Astrocyte of the spinal cord (primary cell): ENCODE results near the gene SLC7A9.
A peak's percentile ranks its signal among the peaks of the same experiment; 100 is the strongest.

Source experiments
- DNase-seq: peaks from one replicate; pipeline ENCODE4 v3.0.0; 2011; ENCODE audit warnings: low read depth, low spot score
- H3K4me3 ChIP-seq: 2 replicates; pipeline ENCODE4 v1.5.1; 2011; ENCODE audit warnings: low read depth, mild to moderate bottlenecking, low read length, moderate library complexity
- in situ Hi-C: cut with HindIII; loops from 2 replicates; pipeline ENCODE4 v1.10.0; 2017; ENCODE audit warnings: low sequenced_read_pairs
- TF ChIP-seq, protein P1 (sequence below): IDR thresholded peaks from 2 replicates; pipeline ENCODE4 v1.5.1; 2012; ENCODE audit warnings: low read depth, mild to moderate bottlenecking, low read length, inconsistent platforms

Gene SLC7A9

DNA sequence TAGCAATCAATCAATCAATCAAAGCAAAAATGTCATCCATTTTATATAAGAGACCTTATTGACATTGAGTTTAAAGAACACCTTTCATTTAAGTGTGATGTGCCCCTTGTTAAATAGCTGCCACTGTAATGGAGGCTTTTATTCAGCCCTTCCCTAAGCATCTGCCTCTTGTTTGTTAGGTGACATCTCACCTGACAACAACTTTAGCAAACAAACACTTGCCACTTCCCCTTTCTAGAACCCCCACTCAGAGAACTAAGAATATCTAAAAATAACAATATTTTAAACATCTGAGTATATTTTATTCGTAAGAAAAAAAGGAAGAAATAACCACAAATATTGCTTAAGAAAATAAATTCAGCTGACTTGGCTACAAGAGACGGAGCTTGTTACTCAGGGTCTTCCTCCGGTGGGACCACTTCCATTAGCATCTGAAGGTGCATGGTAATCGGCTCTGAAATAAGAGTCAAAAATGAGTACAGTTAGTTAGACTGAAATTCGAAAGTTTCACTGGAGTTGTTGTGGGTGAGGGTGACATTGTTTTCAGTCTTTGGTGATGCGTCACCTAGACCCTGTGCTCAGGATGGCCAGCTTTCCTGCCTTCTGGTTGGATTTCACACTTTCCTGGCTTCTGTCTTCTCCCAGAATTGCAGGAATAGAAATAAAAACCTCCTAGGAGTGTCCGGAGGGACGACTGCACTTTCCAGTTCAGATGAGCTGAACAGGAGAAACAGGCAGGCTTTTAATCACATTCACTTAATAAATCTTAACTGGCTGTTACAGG, 39.1 kb downstream of the SLC7A9 start:
- no peak overlapping the region for H3K4me3 ChIP-seq
- in situ Hi-C loops, result no loop called here
- TF ChIP-seq, protein P1, sequence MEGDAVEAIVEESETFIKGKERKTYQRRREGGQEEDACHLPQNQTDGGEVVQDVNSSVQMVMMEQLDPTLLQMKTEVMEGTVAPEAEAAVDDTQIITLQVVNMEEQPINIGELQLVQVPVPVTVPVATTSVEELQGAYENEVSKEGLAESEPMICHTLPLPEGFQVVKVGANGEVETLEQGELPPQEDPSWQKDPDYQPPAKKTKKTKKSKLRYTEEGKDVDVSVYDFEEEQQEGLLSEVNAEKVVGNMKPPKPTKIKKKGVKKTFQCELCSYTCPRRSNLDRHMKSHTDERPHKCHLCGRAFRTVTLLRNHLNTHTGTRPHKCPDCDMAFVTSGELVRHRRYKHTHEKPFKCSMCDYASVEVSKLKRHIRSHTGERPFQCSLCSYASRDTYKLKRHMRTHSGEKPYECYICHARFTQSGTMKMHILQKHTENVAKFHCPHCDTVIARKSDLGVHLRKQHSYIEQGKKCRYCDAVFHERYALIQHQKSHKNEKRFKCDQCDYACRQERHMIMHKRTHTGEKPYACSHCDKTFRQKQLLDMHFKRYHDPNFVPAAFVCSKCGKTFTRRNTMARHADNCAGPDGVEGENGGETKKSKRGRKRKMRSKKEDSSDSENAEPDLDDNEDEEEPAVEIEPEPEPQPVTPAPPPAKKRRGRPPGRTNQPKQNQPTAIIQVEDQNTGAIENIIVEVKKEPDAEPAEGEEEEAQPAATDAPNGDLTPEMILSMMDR, result no peak
- DNase-seq, result peak; percentile 77

DNA sequence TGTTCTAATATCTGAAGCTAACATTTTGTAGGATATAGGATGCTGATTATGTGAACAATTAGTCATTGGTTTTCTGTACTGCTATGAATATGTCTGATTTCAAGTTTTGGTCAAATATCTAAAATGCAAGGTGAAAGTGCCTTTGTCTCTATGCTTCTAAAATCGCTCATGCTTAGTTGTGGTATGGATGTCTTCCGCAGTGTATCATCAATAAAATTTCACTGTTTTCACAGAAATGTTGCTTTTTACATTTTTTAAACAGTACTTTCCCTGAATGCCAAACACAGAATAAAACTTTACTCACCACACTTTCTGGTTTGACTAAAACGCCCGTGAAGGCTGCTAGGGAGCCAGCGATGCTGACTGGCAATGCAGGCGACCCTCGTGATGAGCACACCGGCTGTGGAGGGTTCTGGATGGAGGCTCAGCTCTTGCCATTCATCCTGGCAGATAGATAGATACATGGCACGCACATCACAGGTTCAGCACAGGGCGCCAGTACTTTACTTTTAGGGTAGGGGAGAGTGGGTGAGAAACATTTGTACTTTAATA, 40.1 kb downstream of the SLC7A9 start:
- no peak overlapping the region for H3K4me3 ChIP-seq
- in situ Hi-C loops, result no loop called here
- DNase-seq, result no peak
- TF ChIP-seq, protein P1, result no peak

DNA sequence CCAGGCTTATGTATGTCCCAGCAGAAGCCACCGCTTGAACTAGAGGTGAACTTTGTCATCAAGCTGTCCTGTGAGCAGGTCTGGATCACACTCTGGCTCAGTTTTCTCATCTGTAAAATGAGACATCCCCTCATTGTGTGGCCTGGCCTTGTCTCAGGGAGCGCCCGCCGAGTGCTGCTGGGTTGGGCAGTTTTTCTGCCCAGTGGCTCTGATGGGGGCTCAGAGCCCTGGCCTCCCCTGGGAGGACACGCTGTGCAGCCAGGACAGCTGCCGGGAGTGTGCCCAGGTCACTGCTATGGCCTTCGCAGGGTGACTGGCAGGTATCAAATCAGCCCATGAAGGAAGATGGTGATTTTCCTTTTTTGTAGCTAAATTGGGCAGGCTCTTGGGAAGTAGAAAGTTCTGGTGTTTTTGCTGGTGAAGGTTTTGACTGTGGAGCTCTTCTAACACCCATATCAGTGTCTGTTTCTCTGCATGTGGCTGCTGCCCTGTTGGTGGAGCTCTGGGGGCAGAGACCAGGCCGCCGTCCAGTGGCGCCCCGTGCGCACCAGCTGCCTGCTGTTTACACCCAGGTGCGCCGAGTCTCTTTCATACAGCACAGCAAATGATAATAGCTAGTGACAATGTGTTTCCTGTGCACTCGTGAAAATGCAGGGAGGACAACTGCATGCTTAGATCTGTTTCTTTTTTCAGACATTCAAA, 40.8 kb downstream of the SLC7A9 start:
- in situ Hi-C loops, result no loop called here
- TF ChIP-seq, protein P1, result no peak
- H3K4me3 ChIP-seq, result no peak overlapping the region
- no peak for DNase-seq

DNA sequence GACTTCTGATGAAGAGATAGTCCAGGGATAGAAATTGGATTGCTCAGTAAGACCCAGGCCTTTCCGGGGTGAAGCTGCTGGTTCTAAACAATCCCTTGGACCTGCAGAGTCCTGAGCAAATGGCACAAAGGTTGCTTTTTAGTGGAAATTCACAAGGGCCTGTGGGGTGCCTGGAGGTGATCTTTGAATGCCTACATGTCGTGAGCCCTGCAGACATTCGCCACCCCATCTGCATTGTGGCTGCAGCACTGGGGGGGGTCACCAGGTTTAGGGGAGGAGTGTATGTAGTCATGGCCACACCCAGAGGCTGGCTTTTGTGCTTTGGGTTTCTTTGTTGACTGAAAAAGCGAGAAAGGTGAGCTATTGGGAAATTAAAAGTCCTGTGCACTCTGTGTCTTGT, 41.4 kb downstream of the SLC7A9 start:
- H3K4me3 ChIP-seq, result no peak overlapping the region
- in situ Hi-C loops, result no loop called here
- TF ChIP-seq, protein P1, result no peak
- DNase-seq, result no peak

DNA sequence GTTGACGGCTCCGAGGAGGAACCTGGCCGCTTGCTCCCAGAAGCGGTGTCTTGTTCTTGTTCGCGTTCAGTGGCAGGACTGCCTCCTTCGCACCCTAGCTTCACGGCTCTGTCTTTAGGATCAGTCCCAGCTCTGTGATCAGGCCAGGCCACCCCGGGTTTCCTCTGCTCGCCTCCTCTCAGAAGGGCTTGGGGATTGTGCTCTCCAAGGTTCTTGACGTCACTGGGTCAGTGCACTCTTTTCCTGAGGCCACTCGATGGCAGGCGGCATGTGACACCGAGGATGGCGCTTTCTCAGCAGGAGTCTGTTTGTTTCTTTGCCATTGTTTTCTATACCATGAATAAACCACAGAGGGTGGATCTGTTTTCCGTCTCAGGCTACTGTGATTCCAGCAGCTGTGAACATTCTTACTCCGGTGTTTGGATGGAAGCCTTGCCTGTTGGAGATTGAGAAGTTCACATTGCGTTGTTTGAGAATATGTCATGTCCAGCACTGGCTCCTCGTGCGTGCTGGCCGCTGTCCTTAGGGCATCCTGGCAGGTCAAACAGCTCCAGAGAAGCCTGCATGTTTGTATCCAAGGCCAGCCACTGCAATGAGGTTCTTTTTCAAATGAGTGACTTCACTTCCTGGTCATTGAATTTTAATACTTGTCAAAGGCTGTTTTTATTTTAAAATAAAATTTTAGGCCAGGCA, 44.5 kb downstream of the SLC7A9 start:
- no peak for DNase-seq
- TF ChIP-seq, protein P1, result no peak
- H3K4me3 ChIP-seq, result no peak overlapping the region
- in situ Hi-C loops, result no loop called here

DNA sequence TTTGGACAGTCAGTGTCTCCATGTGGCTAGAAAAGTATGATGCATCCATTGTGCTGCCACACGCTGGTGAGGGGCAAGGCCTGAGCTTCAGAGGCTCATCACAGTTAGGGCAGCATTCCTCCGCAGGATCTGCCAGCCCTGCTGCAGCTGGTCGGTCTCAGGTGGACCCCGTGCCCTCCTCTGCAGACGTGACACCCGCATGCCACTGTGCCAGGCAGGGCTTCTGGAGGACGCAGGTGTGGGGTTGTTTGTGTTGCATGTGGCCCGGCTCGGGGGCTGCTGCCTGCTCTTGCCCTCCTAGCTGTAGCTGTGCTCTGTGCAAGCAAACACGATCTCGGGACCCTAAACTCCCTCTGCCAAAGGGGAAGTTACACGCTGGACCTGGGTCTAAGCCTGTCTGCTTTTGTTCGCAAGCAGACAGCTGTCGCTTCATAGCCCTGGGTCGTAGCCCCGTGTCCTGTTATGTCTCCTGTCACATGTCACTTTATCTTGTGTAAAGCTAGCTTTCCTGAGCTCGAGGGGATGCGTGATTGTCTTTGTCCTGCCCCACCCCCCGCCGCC, 45.3 kb downstream of the SLC7A9 start:
- DNase-seq, result no peak
- TF ChIP-seq, protein P1, result no peak
- no peak overlapping the region for H3K4me3 ChIP-seq
- in situ Hi-C loops, result no loop called here
